KBM-7 (cell line): ENCODE measurements around the gene SPNS1.
"Not testable (repeated sequence)": the region's sequence is repeated elsewhere in the genome, so short reads cannot be mapped to it uniquely, and the experiment has no call there.

ENCODE experiments used
- DNase-seq: peaks from one replicate; pipeline ENCODE4 v3.0.0-alpha.2; 2015
- in situ Hi-C: fragments of 300-500 bp; cut with MboI; formaldehyde crosslinking; loops from 2 replicates; pipeline ENCODE4 v1.14.3; 2020; ENCODE audit warnings: low sequenced_read_pairs, low pct_unique_long_range_greater_than_20kb, mixed read lengths

SPNS1 gene

GRCh38 chr16:28974437-28975157, at the start of gene SPNS1:
SPNS1 (plus strand) TSS chr16:28974778; CDS start chr16:28975152, 374 bp downstream.
- DNase-seq: peak; percentile 92
- in situ Hi-C loops: no loop called here

DNA sequence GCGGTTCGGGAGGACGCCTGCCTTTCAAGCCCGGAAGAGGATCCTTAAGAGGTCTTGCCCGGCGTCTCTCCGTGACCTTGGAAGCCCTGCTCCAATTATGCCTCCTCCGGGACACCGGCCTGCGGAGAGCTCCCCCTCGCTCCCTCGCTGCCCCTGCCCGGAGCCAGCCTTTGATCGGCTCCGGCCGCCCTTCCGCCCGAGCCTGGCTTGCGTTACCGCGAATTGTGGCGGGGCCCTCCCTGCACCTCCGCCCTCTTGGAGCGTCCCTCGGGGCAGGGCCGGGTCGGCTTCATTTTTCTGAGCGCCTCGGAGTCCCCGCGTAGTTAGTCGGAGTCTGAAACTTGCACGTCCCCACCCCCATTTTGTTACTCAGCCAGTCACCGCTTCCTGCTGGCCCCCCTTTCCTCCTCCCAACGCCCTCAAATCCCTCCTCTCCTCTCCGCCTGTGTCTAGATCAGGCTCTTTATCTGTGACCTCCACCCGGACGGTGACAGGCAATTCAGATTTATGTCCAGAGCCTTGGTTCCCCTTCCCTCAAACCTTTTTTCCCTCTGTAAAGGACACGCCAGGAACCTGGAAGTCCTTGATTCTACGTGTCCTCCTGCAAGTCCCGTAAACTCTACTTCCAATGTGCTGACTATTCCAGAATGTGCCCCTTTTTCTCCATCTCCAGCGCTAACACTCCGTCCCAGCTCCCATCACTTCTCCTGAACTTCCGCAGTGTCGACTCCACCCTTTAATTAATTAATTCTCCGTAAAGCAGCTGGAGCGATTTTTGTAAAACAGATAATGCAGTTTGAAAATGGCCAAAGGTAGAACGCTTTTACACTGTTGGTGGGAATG, 49.0 kb upstream of the SPNS1 start:
- in situ Hi-C loops: loop anchor here (25.0 kb wide), 1 partner anchor 388 kb away; the partner anchor contains the start of gene NUPR1
- peak; percentile 87 for DNase-seq

- not testable (repeated sequence) for DNase-seq
- in situ Hi-C loops: loop anchor here (25.0 kb wide), 1 partner anchor 389 kb away; the partner anchor contains the start of gene NUPR1
Observed at GRCh38 chr16:28926284-28926683, 48.3 kb upstream of the SPNS1 start.

DNA sequence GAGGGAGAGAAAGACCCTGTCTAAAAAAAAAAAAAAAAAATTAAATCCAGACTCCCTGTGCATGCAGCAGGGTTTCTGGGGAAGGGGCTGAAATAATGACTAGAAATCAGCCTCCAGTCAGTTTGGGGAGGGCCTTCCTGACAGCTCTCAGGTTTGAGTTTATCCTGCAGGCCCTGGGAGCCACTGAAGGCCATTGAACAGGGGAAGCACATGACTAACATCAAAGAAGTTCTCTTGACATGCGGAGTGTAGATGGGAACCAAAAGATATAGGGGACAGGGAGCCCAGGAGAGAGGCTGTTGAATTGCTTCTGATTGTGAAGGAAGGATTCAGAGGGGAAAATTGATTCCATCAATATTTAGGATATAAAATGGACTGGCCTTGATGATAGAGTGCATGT, 46.8 kb upstream of the SPNS1 start:
- in situ Hi-C loops: loop anchor here (25.0 kb wide), 1 partner anchor 391 kb away; the partner anchor contains the start of gene NUPR1
- no peak for DNase-seq

DNA sequence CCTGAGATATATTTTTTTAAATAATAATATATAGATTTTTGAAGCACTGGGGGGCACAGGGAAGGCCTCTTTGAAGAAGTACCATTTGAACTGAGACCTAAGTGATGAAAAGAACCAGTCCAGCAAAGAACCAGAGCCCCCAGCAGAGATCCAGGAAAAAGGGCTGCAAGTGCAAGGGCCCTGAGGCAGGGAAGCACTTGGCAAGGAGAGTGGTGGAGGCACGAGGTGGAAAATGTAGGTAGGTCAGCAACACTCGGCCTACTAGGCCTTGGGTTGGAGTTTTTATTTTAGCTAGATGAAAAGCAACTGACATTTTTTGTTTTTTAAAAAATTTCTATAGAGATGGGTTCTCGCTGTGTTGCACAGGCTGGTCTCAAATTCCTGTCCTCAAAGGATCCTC, 44.4 kb upstream of the SPNS1 start:
- in situ Hi-C loops: loop anchor here (25.0 kb wide), 1 partner anchor 393 kb away; the partner anchor contains the start of gene NUPR1
- no peak for DNase-seq

GRCh38 chr16:28930652-28931051, 43.9 kb upstream of the SPNS1 start:
- in situ Hi-C loops: loop anchor here (25.0 kb wide), 1 partner anchor 393 kb away; the partner anchor contains the start of gene NUPR1
- DNase-seq: peak; percentile 74

GRCh38 chr16:28931801-28932225, 42.8 kb upstream of the SPNS1 start, which contains the start of gene CD19:
CD19 (plus strand) TSS chr16:28931971; CDS start chr16:28932001, 30 bp downstream.
- no peak for DNase-seq
- in situ Hi-C loops: loop anchor here (25.0 kb wide), 1 partner anchor 395 kb away; the partner anchor contains the start of gene NUPR1

DNA sequence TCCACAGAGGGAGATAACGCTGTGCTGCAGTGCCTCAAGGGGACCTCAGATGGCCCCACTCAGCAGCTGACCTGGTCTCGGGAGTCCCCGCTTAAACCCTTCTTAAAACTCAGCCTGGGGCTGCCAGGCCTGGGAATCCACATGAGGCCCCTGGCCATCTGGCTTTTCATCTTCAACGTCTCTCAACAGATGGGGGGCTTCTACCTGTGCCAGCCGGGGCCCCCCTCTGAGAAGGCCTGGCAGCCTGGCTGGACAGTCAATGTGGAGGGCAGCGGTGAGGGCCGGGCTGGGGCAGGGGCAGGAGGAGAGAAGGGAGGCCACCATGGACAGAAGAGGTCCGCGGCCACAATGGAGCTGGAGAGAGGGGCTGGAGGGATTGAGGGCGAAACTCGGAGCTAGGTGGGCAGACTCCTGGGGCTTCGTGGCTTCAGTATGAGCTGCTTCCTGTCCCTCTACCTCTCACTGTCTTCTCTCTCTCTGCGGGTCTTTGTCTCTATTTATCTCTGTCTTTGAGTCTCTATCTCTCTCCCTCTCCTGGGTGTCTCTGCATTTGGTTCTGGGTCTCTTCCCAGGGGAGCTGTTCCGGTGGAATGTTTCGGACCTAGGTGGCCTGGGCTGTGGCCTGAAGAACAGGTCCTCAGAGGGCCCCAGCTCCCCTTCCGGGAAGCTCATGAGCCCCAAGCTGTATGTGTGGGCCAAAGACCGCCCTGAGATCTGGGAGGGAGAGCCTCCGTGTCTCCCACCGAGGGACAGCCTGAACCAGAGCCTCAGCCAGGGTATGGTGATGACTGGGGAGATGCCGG, 42.0 kb upstream of the SPNS1 start:
- in situ Hi-C loops: loop anchor here (25.0 kb wide), 1 partner anchor 395 kb away; the partner anchor contains the start of gene NUPR1
- no peak for DNase-seq

DNA sequence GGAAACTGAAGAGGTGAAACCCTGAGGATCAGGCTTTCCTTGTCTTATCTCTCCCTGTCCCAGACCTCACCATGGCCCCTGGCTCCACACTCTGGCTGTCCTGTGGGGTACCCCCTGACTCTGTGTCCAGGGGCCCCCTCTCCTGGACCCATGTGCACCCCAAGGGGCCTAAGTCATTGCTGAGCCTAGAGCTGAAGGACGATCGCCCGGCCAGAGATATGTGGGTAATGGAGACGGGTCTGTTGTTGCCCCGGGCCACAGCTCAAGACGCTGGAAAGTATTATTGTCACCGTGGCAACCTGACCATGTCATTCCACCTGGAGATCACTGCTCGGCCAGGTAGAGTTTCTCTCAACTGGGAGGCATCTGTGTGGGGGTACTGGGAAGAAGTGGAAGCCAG, 41.4 kb upstream of the SPNS1 start:
- in situ Hi-C loops: loop anchor here (25.0 kb wide), 1 partner anchor 396 kb away; the partner anchor contains the start of gene NUPR1
- DNase-seq: no peak

DNA sequence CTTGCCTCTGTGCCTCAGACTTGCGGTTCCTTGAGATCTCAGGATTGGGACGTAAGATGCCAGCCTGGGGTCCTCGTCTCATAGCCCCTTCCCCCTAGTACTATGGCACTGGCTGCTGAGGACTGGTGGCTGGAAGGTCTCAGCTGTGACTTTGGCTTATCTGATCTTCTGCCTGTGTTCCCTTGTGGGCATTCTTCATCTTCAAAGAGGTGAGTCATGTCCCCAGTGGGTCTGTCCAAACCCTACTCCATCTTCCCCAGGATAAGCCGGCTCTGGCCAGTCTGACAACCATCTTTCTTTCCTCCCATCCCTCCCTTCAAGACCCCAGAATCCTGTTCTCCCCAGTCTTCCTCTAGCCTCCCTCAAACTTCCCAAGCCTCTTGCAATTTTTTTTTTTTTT, 39.2 kb upstream of the SPNS1 start:
- no peak for DNase-seq
- in situ Hi-C loops: loop anchor here (25.0 kb wide), 1 partner anchor 398 kb away; the partner anchor contains the start of gene NUPR1

DNA sequence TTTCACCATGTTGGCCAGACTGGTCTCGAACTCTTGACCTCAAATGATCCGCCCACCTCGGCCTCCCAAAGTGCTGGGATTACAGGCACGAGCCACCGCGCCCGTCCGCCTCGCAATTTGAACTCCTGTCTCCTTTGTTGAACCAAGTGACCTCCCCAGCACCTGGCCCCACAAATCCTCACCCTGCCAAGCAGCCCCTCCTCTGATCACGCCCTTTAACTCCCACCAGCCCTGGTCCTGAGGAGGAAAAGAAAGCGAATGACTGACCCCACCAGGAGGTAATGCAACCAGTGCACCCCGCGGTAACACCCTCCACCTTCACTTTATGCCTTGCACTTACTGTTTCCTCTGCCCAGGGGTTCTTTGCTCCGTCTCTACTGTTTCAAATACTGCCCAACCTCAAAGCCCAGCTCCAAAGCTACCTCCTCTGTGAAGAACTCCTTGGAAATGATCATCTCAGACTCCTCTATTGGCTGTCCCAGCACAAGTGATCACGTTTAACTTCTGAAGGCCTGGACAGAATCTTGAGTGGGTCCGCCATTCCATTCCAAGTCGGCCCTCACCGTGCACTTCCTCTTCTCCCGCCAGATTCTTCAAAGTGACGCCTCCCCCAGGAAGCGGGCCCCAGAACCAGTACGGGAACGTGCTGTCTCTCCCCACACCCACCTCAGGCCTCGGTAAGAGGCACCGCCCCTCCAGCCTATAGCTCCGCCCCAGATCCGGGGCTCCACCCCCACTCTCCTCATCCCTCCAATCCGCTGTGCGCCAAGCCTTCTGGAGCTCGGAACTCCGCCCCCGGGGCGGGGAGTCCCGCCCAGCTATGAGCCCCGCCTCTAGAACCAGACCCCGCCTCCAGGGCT, 38.4 kb upstream of the SPNS1 start:
- DNase-seq: peak; percentile 99
- in situ Hi-C loops: loop anchor here (25.0 kb wide), 1 partner anchor 399 kb away; the partner anchor contains the start of gene NUPR1

DNA sequence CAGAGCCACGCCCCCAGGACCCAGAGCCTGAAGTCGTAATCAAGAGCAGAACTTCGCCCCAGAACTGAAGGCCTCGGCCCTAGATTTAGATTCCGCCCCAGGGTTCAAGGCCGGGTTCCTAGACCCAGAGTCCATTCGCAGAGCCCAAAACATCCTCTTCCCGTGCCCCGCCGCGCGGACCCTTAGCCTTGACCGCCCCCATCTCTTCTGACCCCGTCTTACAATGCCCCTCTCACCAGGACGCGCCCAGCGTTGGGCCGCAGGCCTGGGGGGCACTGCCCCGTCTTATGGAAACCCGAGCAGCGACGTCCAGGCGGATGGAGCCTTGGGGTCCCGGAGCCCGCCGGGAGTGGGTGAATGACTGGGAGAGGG, 37.8 kb upstream of the SPNS1 start:
- DNase-seq: no peak
- in situ Hi-C loops: loop anchor here (25.0 kb wide), 1 partner anchor 399 kb away; the partner anchor contains the start of gene NUPR1

DNA sequence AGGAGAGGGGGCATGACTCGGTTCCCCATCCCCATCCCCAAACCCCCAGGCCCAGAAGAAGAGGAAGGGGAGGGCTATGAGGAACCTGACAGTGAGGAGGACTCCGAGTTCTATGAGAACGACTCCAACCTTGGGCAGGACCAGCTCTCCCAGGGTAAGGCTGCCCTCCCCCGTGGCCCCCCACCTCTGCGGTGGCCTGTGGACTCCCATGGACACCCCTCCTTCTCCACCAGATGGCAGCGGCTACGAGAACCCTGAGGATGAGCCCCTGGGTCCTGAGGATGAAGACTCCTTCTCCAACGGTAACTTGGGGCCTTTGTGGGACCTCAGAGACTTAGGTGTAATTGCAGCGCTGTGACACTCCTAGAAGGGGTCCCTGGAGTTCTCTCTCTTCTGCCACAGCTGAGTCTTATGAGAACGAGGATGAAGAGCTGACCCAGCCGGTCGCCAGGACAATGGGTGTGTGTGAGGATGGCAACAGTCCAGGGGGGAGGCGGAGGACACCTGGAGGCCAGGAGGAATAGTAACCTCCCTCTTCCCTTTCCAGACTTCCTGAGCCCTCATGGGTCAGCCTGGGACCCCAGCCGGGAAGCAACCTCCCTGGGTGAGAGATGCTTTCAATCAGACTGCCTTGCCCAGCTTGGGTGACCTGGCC, 37.2 kb upstream of the SPNS1 start:
- DNase-seq: no peak
- in situ Hi-C loops: loop anchor here (25.0 kb wide), 1 partner anchor 400 kb away; the partner anchor contains the start of gene NUPR1

DNA sequence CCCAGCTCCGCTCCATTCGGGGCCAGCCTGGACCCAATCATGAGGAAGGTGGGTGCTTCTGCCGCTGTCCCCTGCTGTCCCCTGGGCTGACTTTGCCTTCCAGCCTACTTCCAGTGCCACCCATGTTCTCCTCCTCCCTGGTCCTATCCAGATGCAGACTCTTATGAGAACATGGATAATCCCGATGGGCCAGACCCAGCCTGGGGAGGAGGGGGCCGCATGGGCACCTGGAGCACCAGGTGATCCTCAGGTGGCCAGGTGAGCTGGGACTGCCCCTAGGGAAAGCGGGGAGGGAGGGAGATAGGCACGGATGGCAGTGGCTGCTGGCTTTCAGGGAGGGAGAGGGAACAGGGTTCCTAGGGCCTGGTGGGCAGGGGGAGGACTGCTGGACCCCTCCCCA, 35.9 kb upstream of the SPNS1 start:
- in situ Hi-C loops: loop anchor here (25.0 kb wide), 1 partner anchor 401 kb away; the partner anchor contains the start of gene NUPR1
- DNase-seq: no peak

- in situ Hi-C loops: loop anchor here (25.0 kb wide), 1 partner anchor 403 kb away; the partner anchor contains the start of gene NUPR1
- DNase-seq: not testable (repeated sequence)
Observed at GRCh38 chr16:28939825-28940224, 34.8 kb upstream of the SPNS1 start.

DNA sequence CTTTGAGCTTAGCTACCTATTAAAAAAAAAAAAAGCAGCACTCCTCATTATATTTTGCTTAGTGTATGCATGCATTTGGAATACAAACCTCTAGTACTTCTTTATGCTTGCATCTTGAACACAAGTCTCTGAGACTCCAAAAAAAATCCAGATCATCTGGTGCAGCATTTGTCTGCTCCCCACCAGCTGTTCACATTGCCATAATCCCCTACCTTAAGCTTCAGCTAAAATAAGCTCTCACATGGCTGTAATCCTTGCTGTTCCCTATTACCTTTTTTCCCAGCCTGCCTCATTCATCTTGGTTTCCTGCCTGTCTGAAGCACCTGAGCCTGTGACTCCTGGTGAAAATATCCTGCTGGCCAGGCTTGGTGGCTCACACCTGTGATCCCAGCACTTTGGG, 31.3 kb upstream of the SPNS1 start:
- in situ Hi-C loops: loop anchor here (25.0 kb wide), 1 partner anchor 406 kb away; the partner anchor contains the start of gene NUPR1
- no peak for DNase-seq

DNA sequence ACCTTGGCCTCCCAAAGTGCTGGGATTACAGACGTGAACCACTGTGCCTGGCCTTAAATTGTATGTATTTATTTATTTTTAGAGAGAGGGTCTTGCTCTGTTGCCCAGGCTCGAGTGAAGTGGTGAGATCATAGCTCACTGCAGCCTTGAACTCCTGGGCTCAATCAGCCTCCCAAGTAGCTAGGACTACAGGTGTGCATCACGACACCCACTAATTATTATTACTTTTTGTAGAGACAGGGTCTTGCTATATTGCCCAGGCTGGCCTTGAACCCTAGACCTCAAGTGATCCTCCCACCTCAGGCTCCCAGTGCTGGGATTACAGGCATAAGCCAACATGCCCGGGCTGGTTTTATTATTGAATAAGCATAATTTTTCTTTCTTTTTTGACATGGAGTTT, 27.9 kb upstream of the SPNS1 start:
- DNase-seq: no peak
- in situ Hi-C loops: loop anchor here (25.0 kb wide), 1 partner anchor 409 kb away; the partner anchor contains the start of gene NUPR1
